Suprapubic skin (tissue), 3 donors: ENCODE results near the gene CIB4.

Experiments
- CTCF ChIP-seq, 2 donors: fragments of 200-600 bp in 1 of 2; fragments of 450-650 bp in 1 of 2; sonication (generic) in 1 of 2; IDR thresholded peaks; one replicate each; pipeline ENCODE4 v1.5.1; 2016 to 2019; ENCODE audit warnings: antibody characterized with exemption in 2 of 2, mild to moderate bottlenecking in 1 of 2, moderate library complexity in 1 of 2
- POLR2AphosphoS5 ChIP-seq, 3 donors: sonication (generic); formaldehyde crosslinking; IDR thresholded peaks; one replicate each; pipeline ENCODE4 v1.6.1; 2017; ENCODE audit warnings: antibody characterized with exemption in 3 of 3

- no peak for TF ChIP-seq POLR2AphosphoS5 (IDR thresholded peaks at IDR 0.05)
- no peak for TF ChIP-seq CTCF (IDR thresholded peaks at IDR 0.05)
Measured at GRCh38 chr2:26555246-26556133, 85.7 kb downstream of the CIB4 start.
